ENCODE data around the gene APOL4.

DNA sequence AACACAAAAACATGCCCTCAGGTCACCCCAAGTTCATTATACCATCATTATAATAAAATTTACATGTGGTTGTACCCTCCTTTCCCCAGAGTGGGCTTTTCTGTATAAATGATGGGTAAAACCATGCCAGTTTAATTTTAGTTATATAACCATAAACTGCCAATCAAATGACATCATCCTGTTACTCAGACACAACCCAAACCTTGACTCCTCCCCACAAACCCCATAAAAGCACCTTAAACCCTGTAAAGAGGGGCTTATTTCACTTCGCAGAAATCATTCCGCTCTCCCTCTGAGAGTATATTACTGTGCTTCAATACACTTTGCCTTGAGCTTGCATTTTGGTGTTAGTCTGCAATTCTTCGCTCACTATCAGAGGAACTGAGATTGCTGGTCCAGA lies 35.5 kb downstream of the APOL4 start:
- no peak for TF ChIP-seq BHLHE40 (IDR thresholded peaks at IDR 0.05; ENCODE audit: low read depth, low read length)
- TF ChIP-seq CTCF (conservative IDR thresholded peaks at IDR 0.05; ENCODE audit: low read depth, low read length) = no peak
- no peak for TF ChIP-seq RFX5 (IDR thresholded peaks at IDR 0.05; ENCODE audit: low read depth, low read length)
- no peak for TF ChIP-seq POLR2A (IDR thresholded peaks at IDR 0.05; ENCODE audit: low read depth, low read length)
- TF ChIP-seq MXI1 (IDR thresholded peaks at IDR 0.05; ENCODE audit: borderline replicate concordance, low read depth, low read length) = no peak
